ENCODE measurements around the gene METTL27.
"Not testable (repeated sequence)": the region's sequence is repeated elsewhere in the genome, so short reads cannot be mapped to it uniquely, and the experiment has no call there.

Gene METTL27

DNA sequence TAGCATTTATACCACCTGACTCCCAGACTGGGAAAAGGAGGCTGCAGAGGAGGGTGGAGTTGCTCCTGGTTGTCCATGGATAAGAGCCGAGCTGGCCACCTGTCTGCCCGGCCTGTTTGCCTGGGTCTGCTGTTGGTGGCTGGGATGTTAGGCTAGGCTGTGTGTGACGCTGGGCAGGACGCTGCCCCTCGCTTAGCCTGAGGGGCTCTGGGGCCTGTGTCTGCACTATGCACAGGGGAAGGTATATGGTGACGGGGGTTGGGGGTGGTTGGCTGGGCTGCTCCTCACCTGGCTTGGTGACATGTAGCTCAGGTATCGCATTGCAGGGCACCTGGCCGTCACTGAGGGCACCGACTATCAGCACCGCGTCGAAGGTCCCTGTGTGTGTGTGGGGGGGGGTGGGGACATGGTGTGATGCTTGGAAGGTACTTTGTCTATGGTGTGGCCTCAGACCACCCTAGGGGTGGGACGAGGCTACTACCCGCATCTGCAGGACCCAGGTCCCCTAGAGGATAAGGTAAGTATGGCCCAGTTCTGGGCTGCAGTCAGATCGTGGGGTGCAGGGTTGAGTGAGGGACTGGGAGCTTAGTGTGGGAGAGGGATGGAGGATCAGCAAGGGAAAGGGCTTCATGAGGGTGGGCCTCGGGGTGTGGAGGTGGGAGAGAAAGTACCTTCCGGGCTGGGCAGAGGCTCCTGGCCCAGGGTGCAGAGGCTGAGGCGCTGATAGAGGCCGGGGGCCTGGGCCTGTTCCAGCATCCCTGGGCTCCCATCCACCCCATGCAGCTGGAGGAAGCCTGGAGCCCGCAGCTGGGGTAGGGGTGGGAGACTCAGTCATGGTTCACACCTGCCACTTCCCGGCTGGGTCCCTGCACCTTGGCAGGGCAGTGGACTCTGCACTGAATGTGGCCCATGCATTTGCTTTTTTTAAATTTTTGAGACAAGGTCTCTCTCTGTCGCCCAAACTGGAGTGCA is 2.3 kb downstream of the METTL27 start:
- H3K4me3 ChIP-seq (ENCODE audit: low read depth, low read length) = no peak overlapping the region

- H3K4me3 ChIP-seq (ENCODE audit: low read depth, low read length) = no peak overlapping the region
These were observed 3.0 kb downstream of the METTL27 start for GRCh38 chr7:73839290-73839689.

DNA sequence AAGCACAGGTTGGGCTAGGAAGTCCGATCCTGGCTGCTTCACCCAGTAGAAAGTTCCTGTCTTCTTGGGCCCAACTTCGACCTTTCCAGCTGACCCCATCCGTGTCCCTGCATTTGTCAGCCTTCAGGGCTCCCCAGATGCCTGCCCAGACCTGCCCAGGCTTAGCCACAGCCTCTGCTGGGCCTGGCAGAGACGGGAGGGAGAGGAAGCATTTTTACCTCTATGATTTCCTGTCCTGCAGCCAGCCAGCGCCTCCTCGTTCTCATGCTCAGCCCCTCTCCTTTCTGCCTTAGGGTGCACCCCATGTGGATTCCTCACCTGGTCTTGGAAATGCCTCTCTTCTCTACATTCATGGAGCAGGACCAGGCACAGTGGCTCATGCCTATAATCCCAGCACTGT is 3.7 kb downstream of the METTL27 start:
- H3K4me3 ChIP-seq (ENCODE audit: low read depth, low read length) = no peak overlapping the region

GRCh38 chr7:73837167-73837566 is 5.1 kb downstream of the METTL27 start:
- not testable (repeated sequence) for H3K4me3 ChIP-seq (ENCODE audit: low read depth, low read length)

DNA sequence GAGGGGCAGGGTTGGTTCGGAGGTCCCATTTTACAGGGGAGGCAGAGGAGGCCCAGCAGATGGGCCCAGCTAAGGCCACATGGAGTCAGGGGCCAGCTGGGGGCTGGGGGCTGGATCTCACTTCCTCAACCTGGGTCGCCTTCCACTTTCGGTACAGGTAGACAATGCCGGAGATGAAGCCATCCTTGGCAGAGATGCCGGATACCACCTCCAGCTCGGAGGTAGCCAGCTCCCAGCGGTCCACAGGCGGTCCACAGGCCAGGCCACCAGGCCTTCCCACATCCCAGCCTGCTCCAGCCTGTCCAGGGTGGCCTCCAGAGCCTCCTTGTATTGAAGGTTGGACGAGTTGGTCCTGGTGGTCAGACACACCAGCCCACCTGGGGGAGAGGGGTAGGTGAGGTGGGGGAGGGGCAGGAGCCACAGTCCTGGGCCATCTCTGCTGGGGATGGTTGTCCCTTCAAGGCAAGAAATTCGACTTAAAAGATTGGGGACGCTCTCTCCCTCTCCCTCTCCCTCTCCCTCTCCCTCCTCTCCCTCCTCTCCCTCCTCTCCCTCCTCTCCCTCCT is 7.6 kb downstream of the METTL27 start:
- H3K4me3 ChIP-seq (ENCODE audit: low read depth, low read length) = no peak overlapping the region

DNA sequence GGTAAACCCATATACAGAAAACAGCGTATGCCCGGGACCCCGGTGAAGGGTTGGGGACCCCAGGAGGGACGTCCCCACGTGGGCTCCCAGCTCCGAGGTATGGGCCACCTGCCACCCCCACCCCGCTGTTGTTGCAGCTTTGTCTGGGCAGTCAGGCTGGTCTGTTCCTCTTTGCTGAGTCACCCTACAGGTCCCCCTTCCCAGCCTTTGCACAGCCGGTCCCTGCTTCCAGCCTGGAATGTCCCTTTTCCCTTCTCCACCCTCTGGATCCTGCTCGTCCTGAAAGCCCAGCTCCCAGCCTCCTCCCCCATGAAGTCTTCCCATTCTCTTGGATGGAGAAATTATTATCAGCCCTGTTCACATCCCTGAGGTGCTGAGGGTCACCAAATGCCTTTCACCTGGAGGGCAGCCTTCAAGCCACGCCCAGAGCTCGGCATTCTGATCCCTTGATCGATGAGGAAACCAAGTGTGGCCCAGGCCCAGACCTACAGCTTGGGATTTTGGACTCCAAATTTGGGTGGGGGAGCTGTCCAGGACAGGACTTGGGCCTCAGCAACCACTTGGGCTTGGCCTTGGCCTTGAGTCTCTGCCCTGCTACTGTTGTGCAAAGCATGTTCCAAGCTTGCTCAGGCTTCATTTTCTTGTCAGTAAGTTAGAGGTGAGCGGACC is 8.9 kb downstream of the METTL27 start:
- no peak overlapping the region for H3K4me3 ChIP-seq (ENCODE audit: low read depth, low read length)

- no peak overlapping the region for H3K4me3 ChIP-seq (ENCODE audit: low read depth, low read length)
These were observed 9.5 kb downstream of the METTL27 start for GRCh38 chr7:73832806-73833205.

GRCh38 chr7:73831834-73832651 is 10.3 kb downstream of the METTL27 start:
- H3K4me3 ChIP-seq (ENCODE audit: low read depth, low read length) = peak overlapping the region; percentile 20

- H3K4me3 ChIP-seq (ENCODE audit: low read depth, low read length) = peak overlapping the region; percentile 20
These were observed 10.8 kb downstream of the METTL27 start for GRCh38 chr7:73831584-73831833.

- peak within 1 kb of the TSS; percentile 20 for H3K4me3 ChIP-seq (ENCODE audit: low read depth, low read length)
These were observed 11.4 kb downstream of the METTL27 start, which contains the start of gene CLDN4 for GRCh38 chr7:73830681-73831583. Gene CLDN4 (plus strand): TSS chr7:73830996. CDS start chr7:73831202, 206 bp downstream.

- no peak overlapping the region for H3K4me3 ChIP-seq (ENCODE audit: low read depth, low read length)
These were observed 12.2 kb downstream of the METTL27 start for GRCh38 chr7:73829921-73830680.

- H3K4me3 ChIP-seq (ENCODE audit: low read depth, low read length) = no peak overlapping the region
These were observed 12.8 kb downstream of the METTL27 start for GRCh38 chr7:73829505-73829904.

GRCh38 chr7:73828972-73829371 is 13.3 kb downstream of the METTL27 start:
- no peak overlapping the region for H3K4me3 ChIP-seq (ENCODE audit: low read depth, low read length)

GRCh38 chr7:73828107-73828803 is 14.1 kb downstream of the METTL27 start:
- no peak overlapping the region for H3K4me3 ChIP-seq (ENCODE audit: low read depth, low read length)

- H3K4me3 ChIP-seq (ENCODE audit: low read depth, low read length) = no peak overlapping the region
These were observed 14.7 kb downstream of the METTL27 start for GRCh38 chr7:73827567-73828106.

DNA sequence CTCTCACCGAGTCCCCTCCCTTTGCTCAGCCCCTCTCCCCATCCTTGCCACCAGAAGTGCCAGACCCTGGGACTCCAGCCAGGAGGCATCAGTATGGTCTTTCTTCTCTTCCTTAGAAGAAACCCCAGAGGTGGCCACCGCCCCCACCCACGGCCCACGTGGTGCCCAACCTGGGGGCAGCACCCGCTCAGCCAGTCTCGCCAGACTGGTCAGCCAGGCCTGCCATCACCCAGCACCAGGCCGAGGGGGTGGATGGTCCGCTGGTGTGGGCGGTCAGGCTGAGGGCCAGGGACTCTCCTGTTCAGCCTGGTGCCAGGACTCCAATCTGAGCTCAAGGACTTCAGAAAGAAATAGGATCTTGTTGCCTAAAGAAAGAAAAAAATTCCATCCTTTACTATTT is 17.3 kb downstream of the METTL27 start:
- no peak overlapping the region for H3K4me3 ChIP-seq (ENCODE audit: low read depth, low read length)

GRCh38 chr7:73823873-73824592 is 18.3 kb downstream of the METTL27 start:
- H3K4me3 ChIP-seq (ENCODE audit: low read depth, low read length) = no peak overlapping the region

DNA sequence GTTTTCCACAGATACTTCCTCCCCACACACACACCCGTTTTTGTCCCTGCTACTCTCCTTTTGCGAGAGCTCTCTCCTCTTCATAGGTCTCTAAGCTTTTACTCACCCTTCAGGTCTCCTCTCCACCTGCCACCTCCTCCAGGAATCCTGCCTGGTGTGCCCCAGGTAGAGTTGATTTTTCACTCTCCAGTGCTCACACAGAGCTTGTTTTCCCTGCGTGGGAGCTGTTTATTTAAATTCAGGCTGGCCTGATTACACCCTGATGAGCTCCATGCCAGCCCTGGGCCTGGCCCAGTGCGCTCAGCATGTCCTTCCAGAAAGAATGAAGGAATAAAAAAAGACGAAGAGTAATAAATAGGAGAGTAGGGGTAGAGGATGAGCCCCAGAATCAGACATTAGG is 19.1 kb downstream of the METTL27 start:
- H3K4me3 ChIP-seq (ENCODE audit: low read depth, low read length) = no peak overlapping the region
